ENCODE data around the gene PPM1M. TPM values are rescaled to one million over a fixed set of nuclear protein-coding genes. Genes with fewer than 3 reads are reported as not detected.
"Not testable (repeated sequence)": the region's sequence is repeated elsewhere in the genome, so short reads cannot be mapped to it uniquely, and the experiment has no call there.

PPM1M gene
- total and polyA plus RNA-seq, 10 of the 15 experiments (the other 5 are each of a cell fraction or from before 2014, with no cell fraction given), result 7.3 to 24.8 (median 15.8) TPM

DNA sequence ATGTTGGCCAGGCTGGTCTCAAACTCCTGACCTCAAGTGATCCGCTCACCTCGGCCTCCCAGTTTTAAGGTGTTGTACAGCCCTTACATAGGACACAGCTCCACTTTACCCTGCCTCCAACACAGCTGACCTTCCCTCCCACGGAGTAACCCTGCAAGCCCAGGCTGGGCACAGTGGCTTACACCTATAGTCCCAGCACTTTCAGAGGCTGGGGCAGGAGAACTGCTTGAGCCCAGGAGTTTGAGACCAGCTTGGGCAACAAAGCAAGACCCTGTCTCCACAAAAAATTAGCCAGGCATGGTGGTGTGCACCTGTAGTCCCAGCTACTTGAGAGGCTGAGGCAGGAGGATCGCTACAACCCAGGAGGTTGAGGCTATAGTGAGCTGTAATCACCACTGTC, 38.5 kb downstream of the PPM1M start:
- peak; percentile 47; the same call in 1 of the 2 replicates for TF ChIP-seq NR2F1 (conservative IDR thresholded peaks at IDR 0.05)
- peaks cover 20% of the 10 kb centered on the region for H3K79me2 ChIP-seq (ENCODE audit: control insufficient read depth, insufficient read depth, low read length)
- intact Hi-C loops (cut with micrococcal nuclease; ENCODE audit: unreplicated experiment); H3K9me3 ChIP-seq (replicated peaks; ENCODE audit: control insufficient read depth, insufficient read depth, low read length); H4K20me1 ChIP-seq (ENCODE audit: control insufficient read depth, insufficient read depth); H3K4me2 ChIP-seq (ENCODE audit: control insufficient read depth, insufficient read depth); ATAC-seq; DNase-seq (ENCODE audit: low read depth, low spot score); FAIRE-seq; H3K27me3 ChIP-seq (replicated peaks in 1 of 2; ENCODE audit: control insufficient read depth in 2 of 2, insufficient read depth in 2 of 2, low read length in 1 of 2); in situ Hi-C loops (cut with MboI); H2AFZ ChIP-seq (ENCODE audit: control insufficient read depth, low read depth, low read length); H3K4me3 ChIP-seq; H3K27ac ChIP-seq (ENCODE audit: control insufficient read depth, insufficient read depth); BruUV-seq (replicated peaks); H3K4me1 ChIP-seq (ENCODE audit: control insufficient read depth, insufficient read depth, low read length); H3K9ac ChIP-seq (ENCODE audit: control insufficient read depth, insufficient read depth, low read length); H3K36me3 ChIP-seq (ENCODE audit: control insufficient read depth in 2 of 2, insufficient read depth in 2 of 2, low read length in 1 of 2): not testable (repeated sequence)
- RAD21 ChIA-PET (ENCODE audit: unreplicated experiment), result interaction anchor here (1.0 to 1.8 kb wide), 4 partner anchors 31 to 64 kb away, joined by 3 to 5 read pairs (median 4); partner anchors contain the start of gene TLR9
- POLR2A ChIA-PET, result interaction anchor here (0.7 to 8.7 kb wide), 4 partner anchors 33 to 52 kb away, joined by 3 to 60 read pairs (median 6); partner anchors contain the start of gene PPM1M
- CTCF ChIA-PET, result interaction anchor here (1.2 to 19.0 kb wide), 9 partner anchors 12 to 64 kb away, joined by 4 to 451 read pairs (median 7); partner anchors contain the start of gene TLR9
- SMC1A ChIA-PET (ENCODE audit: uncharacterized antibody, unreplicated experiment), result interaction anchor here (0.9 to 2.7 kb wide), 8 partner anchors 13 to 56 kb away, joined by 3 to 15 read pairs (median 5); no protein-coding TSS in a partner anchor
- 83% methylated on average over 4 of the region's 4 CpGs for WGBS (ENCODE audit: insufficient coverage, insufficient replicate concordance, low lambda C conversion rate, missing lambda C conversion rate)

DNA sequence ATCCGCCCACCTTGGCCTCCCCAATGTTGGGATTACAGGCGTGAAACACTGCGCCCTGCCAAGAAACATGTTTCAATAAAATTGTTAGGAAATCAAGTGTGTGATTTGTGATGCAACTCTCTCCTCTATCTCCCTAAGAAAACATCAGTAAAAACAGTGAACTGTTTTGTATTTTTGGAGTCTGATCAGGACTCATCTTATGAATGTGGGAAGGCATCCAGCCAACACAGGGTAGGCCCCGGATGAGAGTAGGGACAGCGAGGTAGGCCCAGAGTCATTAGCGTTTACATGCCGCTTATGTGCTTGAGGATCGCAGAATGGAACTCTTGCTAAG, 41.2 kb downstream of the PPM1M start:
- ChIA-PET CTCF (interaction anchor here (2.3 to 19.0 kb wide), 4 partner anchors 8 to 54 kb away, joined by 9 to 451 read pairs (median 48); partner anchors contain the start of gene WDR82), SMC1A (ENCODE audit: uncharacterized antibody, unreplicated experiment) (interaction anchor here (1.1 to 1.5 kb wide), 2 partner anchors 9 to 52 kb away, joined by 3 to 5 read pairs; no protein-coding TSS in a partner anchor), POLR2A (interaction anchor here (0.6 to 3.7 kb wide), 6 partner anchors 9 to 61 kb away, joined by 3 to 48 read pairs (median 7); partner anchors contain the start of genes TLR9 and WDR82), RAD21 (ENCODE audit: unreplicated experiment) (interaction anchor here (0.6 to 7.5 kb wide), 6 partner anchors 10 to 64 kb away, joined by 3 to 131 read pairs (median 4); no protein-coding TSS in a partner anchor)
- no peak for DNase-seq (ENCODE audit: low read depth, low spot score)
- Histone ChIP-seq H2AFZ (ENCODE audit: control insufficient read depth, low read depth, low read length) (no peak overlapping the region), H3K4me3 (peak overlapping the region; percentile 65), H3K4me1 (ENCODE audit: control insufficient read depth, insufficient read depth, low read length) (peaks cover 11% of the 10 kb centered on the region), H3K27me3 (replicated peaks in 1 of 2; ENCODE audit: control insufficient read depth in 2 of 2, insufficient read depth in 2 of 2, low read length in 1 of 2) (no peaks in the 10 kb centered on the region), H3K27ac (ENCODE audit: control insufficient read depth, insufficient read depth) (peak overlapping the region; percentile 99), H3K9ac (ENCODE audit: control insufficient read depth, insufficient read depth, low read length) (peak overlapping the region; percentile 96), H4K20me1 (ENCODE audit: control insufficient read depth, insufficient read depth) (no peaks in the 10 kb centered on the region), H3K9me3 (replicated peaks; ENCODE audit: control insufficient read depth, insufficient read depth, low read length) (no peaks in the 10 kb centered on the region), H3K4me2 (ENCODE audit: control insufficient read depth, insufficient read depth) (peak overlapping the region; percentile 87), H3K36me3 (ENCODE audit: control insufficient read depth in 2 of 2, insufficient read depth in 2 of 2, low read length in 1 of 2) (peaks cover 0 to 3% of the 10 kb centered on the region in 2 experiments; a peak in 2 of 4 replicates), H3K79me2 (ENCODE audit: control insufficient read depth, insufficient read depth, low read length) (peaks cover 18% of the 10 kb centered on the region)
- no peak for ATAC-seq
- 88% methylated on average over 8 of the region's 8 CpGs for WGBS (ENCODE audit: insufficient coverage, insufficient replicate concordance, low lambda C conversion rate, missing lambda C conversion rate)
- intact Hi-C loops (cut with micrococcal nuclease; ENCODE audit: unreplicated experiment) (no loop called here), in situ Hi-C loops (cut with MboI) (no loop called here)
- no peak for TF ChIP-seq IKZF1 (conservative IDR thresholded peaks at IDR 0.05)
- no peak for TF ChIP-seq NFXL1 (IDR thresholded peaks at IDR 0.05; ENCODE audit: borderline replicate concordance)
- TF ChIP-seq KDM1A (IDR thresholded peaks at IDR 0.05; ENCODE audit: borderline replicate concordance), result no peak
- TF ChIP-seq POLR2A (IDR thresholded peaks at IDR 0.05; ENCODE audit: low read depth, low read length), result peak; percentile 33; the same call in 1 of the 2 replicates
- TF ChIP-seq STAT3 (IDR thresholded peaks at IDR 0.05; ENCODE audit: low read depth, low read length), result no peak
- no peak for FAIRE-seq
- no TSS peak for BruUV-seq (replicated peaks)
